GM12878 (cell line): ENCODE results near the gene GPATCH3. TPM values are rescaled to one million over a fixed set of nuclear protein-coding genes. Genes with fewer than 3 reads are reported as not detected.

Experiments
- ATAC-seq: fragments of 200-7000 bp; cut with Tn5 transposase; 3 replicates; pipeline ENCODE4 v1.9.1; 2020; ENCODE audit warnings: mild to moderate bottlenecking, moderate library complexity
- Bru-seq: library from RNA; stranded (reverse); fragments of 400-500 nt; gene quantifications from one replicate; lab custom pipeline; 2021; lab: Mats Ljungman, UMichigan
- BruChase-seq, 2 experiments: library from RNA; stranded (reverse); fragments of 400-500 nt; gene quantifications; one replicate each; lab custom pipeline; 2021; lab: Mats Ljungman, UMichigan
- BruUV-seq: library from RNA; stranded (reverse); fragments of 400-500 nt; replicated peaks from 2 replicates; lab custom pipeline; 2021; lab: Mats Ljungman, UMichigan
- CTCF ChIA-PET: fragments of 300-600 bp; sonication (Branson Sonifier 250); formaldehyde crosslinking; extraction: SDS; loops from one replicate; lab custom pipeline; 2021; ENCODE audit warnings: inconsistent platforms; lab: Yijun Ruan, JAX
- POLR2A ChIA-PET: fragments of 350-600 bp; formaldehyde crosslinking; extraction: SDS; loops from one replicate; lab custom pipeline; 2021; ENCODE audit warnings: inconsistent platforms; lab: Charles Lee
- RAD21 ChIA-PET: fragments of 300-600 bp; sonication (Branson Sonifier 250); formaldehyde crosslinking; loops from one replicate; lab custom pipeline; 2023; ENCODE audit warnings: antibody characterized with exemption; ENCODE audit not compliant: unreplicated experiment; lab: Charles Lee
- SMC1A ChIA-PET: fragments of 300-600 bp; sonication (Branson Sonifier 250); formaldehyde crosslinking; loops from one replicate; lab custom pipeline; 2023; ENCODE audit not compliant: unreplicated experiment, uncharacterized antibody; lab: Charles Lee
- DNase-seq: peaks from one replicate; pipeline ENCODE4 v3.0.0-alpha.2; 2011; ENCODE audit warnings: low read depth, low spot score
- FAIRE-seq: peaks from 3 replicates; lab custom pipeline; 2011; peaks lifted over from hg19 to GRCh38; lab: Jason Lieb, UNC
- H2AFZ ChIP-seq: 2 replicates; pipeline ENCODE4 v1.6.0; 2011; ENCODE audit warnings: low read depth, low read length, control low read depth; ENCODE audit not compliant: control insufficient read depth
- H3K27ac ChIP-seq: 2 replicates; pipeline ENCODE4 v1.5.1; 2011; ENCODE audit warnings: control low read depth; ENCODE audit not compliant: control insufficient read depth, insufficient read depth
- H3K27me3 ChIP-seq, 2 experiments: replicated peaks in 1 of 2; 2 replicates each; pipeline versions ENCODE4 v1.6.0 to v1.6.1; 2011; ENCODE audit warnings: low read length in 1 of 2; ENCODE audit not compliant: control insufficient read depth in 2 of 2, insufficient read depth in 2 of 2
- H3K36me3 ChIP-seq, 2 experiments: 2 replicates each; pipeline ENCODE4 v1.5.1; 2011; ENCODE audit warnings: low read length in 1 of 2; ENCODE audit not compliant: control insufficient read depth in 2 of 2, insufficient read depth in 2 of 2
- H3K4me1 ChIP-seq: 2 replicates; pipeline ENCODE4 v1.6.1; 2011; ENCODE audit warnings: mild to moderate bottlenecking, low read length, moderate library complexity, mixed read lengths; ENCODE audit not compliant: control insufficient read depth, insufficient read depth
- H3K4me2 ChIP-seq: 2 replicates; pipeline ENCODE4 v1.6.0; 2011; ENCODE audit warnings: control low read depth; ENCODE audit not compliant: control insufficient read depth, insufficient read depth
- H3K4me3 ChIP-seq: fragments of 200-600 bp; sonication (generic); 2 replicates; pipeline ENCODE4 v1.5.1; 2016
- H3K79me2 ChIP-seq: 2 replicates; pipeline ENCODE4 v1.6.0; 2011; ENCODE audit warnings: low read length; ENCODE audit not compliant: control insufficient read depth, insufficient read depth
- H3K9ac ChIP-seq: 2 replicates; pipeline ENCODE4 v1.8.0; 2011; ENCODE audit warnings: low read length, control low read depth, mixed read lengths; ENCODE audit not compliant: control insufficient read depth, insufficient read depth
- H3K9me3 ChIP-seq: replicated peaks from 3 replicates; pipeline ENCODE4 v1.5.1; 2011; ENCODE audit warnings: mild to moderate bottlenecking, low read length; ENCODE audit not compliant: control insufficient read depth, insufficient read depth
- H4K20me1 ChIP-seq: 2 replicates; pipeline ENCODE4 v1.6.0; 2011; ENCODE audit not compliant: control insufficient read depth, insufficient read depth
- CBFB ChIP-seq: IDR thresholded peaks from 2 replicates; pipeline ENCODE4 v1.6.1; 2016; ENCODE audit warnings: antibody characterized with exemption, low read depth
- CBX5 ChIP-seq: sonication (generic); IDR thresholded peaks from 2 replicates; pipeline ENCODE4 v1.6.1; 2016; ENCODE audit warnings: low read depth, moderate library complexity, mild to moderate bottlenecking, inconsistent platforms
- CEBPB ChIP-seq, 2 experiments: fragments of 150-350 bp in 1 of 2; IDR thresholded peaks; 2 replicates each; pipeline ENCODE4 v1.6.1; 2012 to 2014; ENCODE audit warnings: low read depth in 2 of 2, low read length in 2 of 2, borderline replicate concordance in 1 of 2, inconsistent platforms in 1 of 2
- HCFC1 ChIP-seq: fragments of 150-350 bp; IDR thresholded peaks from 2 replicates; pipeline ENCODE4 v1.6.1; 2014; ENCODE audit warnings: low read length
- IKZF1 ChIP-seq: fragments of 450-650 bp; conservative IDR thresholded peaks from 2 replicates; pipeline ENCODE4 v1.6.1; 2017; ENCODE audit warnings: antibody characterized with exemption, mild to moderate bottlenecking
- KLF5 ChIP-seq: fragments of 450-650 bp; IDR thresholded peaks from 2 replicates; pipeline ENCODE4 v1.6.1; 2014; ENCODE audit warnings: mild to moderate bottlenecking; ENCODE audit not compliant: partially characterized antibody
- MTA3 ChIP-seq: IDR thresholded peaks from 2 replicates; pipeline ENCODE4 v1.6.1; 2012; ENCODE audit warnings: low read length, inconsistent platforms, borderline replicate concordance
- NFXL1 ChIP-seq: fragments of 450-650 bp; IDR thresholded peaks from 2 replicates; pipeline ENCODE4 v1.6.1; 2017; ENCODE audit warnings: antibody characterized with exemption, mild to moderate bottlenecking, borderline replicate concordance
- NR2C1 ChIP-seq: fragments of 450-650 bp; IDR thresholded peaks from 2 replicates; pipeline ENCODE4 v1.6.1; 2017; ENCODE audit warnings: antibody characterized with exemption, mild to moderate bottlenecking, moderate library complexity
- PAX8 ChIP-seq: fragments of 450-650 bp; IDR thresholded peaks from 2 replicates; pipeline ENCODE4 v1.6.1; 2017; ENCODE audit warnings: mild to moderate bottlenecking, moderate library complexity
- RELA ChIP-seq: fragments of 450-650 bp; IDR thresholded peaks from 2 replicates; pipeline ENCODE4 v1.8.0; 2014; ENCODE audit warnings: borderline replicate concordance; ENCODE audit not compliant: partially characterized antibody
- SP1 ChIP-seq: IDR thresholded peaks from one replicate; pipeline ENCODE4 v1.6.1; 2011; ENCODE audit warnings: low read depth, low read length
- SUPT20H ChIP-seq: IDR thresholded peaks from 2 replicates; pipeline ENCODE4 v1.6.1; 2011; ENCODE audit warnings: low read depth, mild to moderate bottlenecking, low read length, moderate library complexity, borderline replicate concordance; ENCODE audit not compliant: control insufficient read depth
- ZNF274 ChIP-seq: IDR thresholded peaks from one replicate; pipeline ENCODE4 v1.8.0; 2011; ENCODE audit not compliant: insufficient read length, insufficient read depth
- ZZZ3 ChIP-seq: IDR thresholded peaks from 2 replicates; pipeline ENCODE4 v1.6.1; 2011; ENCODE audit warnings: low read depth; ENCODE audit not compliant: control insufficient read depth, insufficient read length
- WGBS: methylation state at CpG from one replicate; pipeline ENCODE4 v1.1.6; 2016; ENCODE audit warnings: low lambda C conversion rate; ENCODE audit not compliant: insufficient replicate concordance, insufficient coverage; ENCODE audit errors: missing lambda C conversion rate; 5-methylcytosine and 5-hydroxymethylcytosine counted together
- in situ Hi-C: fragments of 300-500 bp; cut with MboI; formaldehyde crosslinking; loops from 9 replicates; pipeline ENCODE4 v1.14.3; 2018; ENCODE audit warnings: mixed read lengths
- intact Hi-C: fragments of 100-400 bp; cut with micrococcal nuclease; formaldehyde crosslinking; loops from one replicate; pipeline ENCODE4 v1.14.2; 2022; ENCODE audit not compliant: unreplicated experiment
- long read RNA-seq, 2 experiments: library from polyadenylated mRNA; unstranded; transcript quantifications; one replicate each; pipeline ENCODE4 v2.0.0, GENCODE V29; 2019 to 2020
- polyA minus RNA-seq, 3 experiments: library from RNA; depleted of rRNA, polyadenylated mRNA; stranded (reverse); fragments of >200 nt; gene quantifications; 2 replicates each; pipeline ENCODE4 v1.2.3, GENCODE V29; 2011
- polyA plus RNA-seq, 11 experiments: library from polyadenylated mRNA; depleted of rRNA in 4 of 11; unstranded in 6 of 11; stranded (reverse) in 5 of 11; fragments of >200 nt; fragmentation: Nextera tagmentation in 4 of 11; fragmentation: Illumina TruSeq in 1 of 11; extraction: Ambion mirVana in 4 of 11; extraction: Trizol in 1 of 11; gene quantifications; 1 replicate in 1 of 11; 2 replicates in 10 of 11; pipeline versions ENCODE4 v1.2.1 to v1.2.3, GENCODE V29; 2011 to 2016; ENCODE audit warnings: inconsistent platforms in 2 of 11, missing spikeins in 2 of 11, low read depth in 1 of 11
- total RNA-seq, 4 experiments: library from RNA; depleted of rRNA in 3 of 4; stranded (reverse); fragments of >200 nt in 3 of 4; fragmentation: Illumina TruSeq in 1 of 4; extraction: Trizol in 1 of 4; gene quantifications; 2 replicates each; pipeline versions ENCODE4 v1.2.1 to v1.2.3, GENCODE V29; 2013 to 2021
- TF ChIP-seq, protein P1 (sequence below): IDR thresholded peaks from 2 replicates; pipeline ENCODE4 v1.6.1; 2012; ENCODE audit warnings: low read length, inconsistent platforms

GPATCH3 gene, protein sequence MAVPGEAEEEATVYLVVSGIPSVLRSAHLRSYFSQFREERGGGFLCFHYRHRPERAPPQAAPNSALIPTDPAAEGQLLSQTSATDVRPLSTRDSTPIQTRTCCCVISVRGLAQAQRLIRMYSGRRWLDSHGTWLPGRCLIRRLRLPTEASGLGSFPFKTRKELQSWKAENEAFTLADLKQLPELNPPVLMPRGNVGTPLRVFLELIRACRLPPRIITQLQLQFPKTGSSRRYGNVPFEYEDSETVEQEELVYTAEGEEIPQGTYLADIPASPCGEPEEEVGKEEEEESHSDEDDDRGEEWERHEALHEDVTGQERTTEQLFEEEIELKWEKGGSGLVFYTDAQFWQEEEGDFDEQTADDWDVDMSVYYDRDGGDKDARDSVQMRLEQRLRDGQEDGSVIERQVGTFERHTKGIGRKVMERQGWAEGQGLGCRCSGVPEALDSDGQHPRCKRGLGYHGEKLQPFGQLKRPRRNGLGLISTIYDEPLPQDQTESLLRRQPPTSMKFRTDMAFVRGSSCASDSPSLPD
- total RNA-seq (2013; cell fraction: nucleolus; rRNA removed) = 5.0 and 6.4 TPM in 2 replicates
- total RNA-seq (2014; rRNA removed) (9.2 and 10.1 TPM in 2 replicates), total RNA-seq (2014; rRNA removed; fragmentation: Illumina TruSeq; extraction: Trizol) (5.8 and 7.5 TPM in 2 replicates), total RNA-seq (2021) (11.5 and 13.4 TPM in 2 replicates), polyA plus RNA-seq (2011; rRNA removed) (2.5 and 4.5 TPM in 2 replicates), polyA plus RNA-seq (2014; fragmentation: Illumina TruSeq; extraction: Trizol) (4.8 and 7.8 TPM in 2 replicates), polyA plus RNA-seq (2014; fragmentation: Nextera tagmentation; extraction: Ambion mirVana) (1 to 10 TPM in 1 of 2 experiments, under 1 TPM in 1; 0.56 to 2.9 TPM), polyA plus RNA-seq (2014; rRNA removed) (9.6 and 11.8 TPM in 2 replicates), polyA plus RNA-seq (2016; fragmentation: Nextera tagmentation; extraction: Ambion mirVana) (10 to 100 TPM; 11.2 to 12.9 TPM), polyA minus RNA-seq (2011; rRNA and poly(A)+ RNA removed) (2.6 and 6.1 TPM in 2 replicates), Bru-seq, nascent RNA (percentile 69 among the genes with signal in this experiment), BruChase-seq, experiment 1, labeled RNA remaining after a 6-hour chase (percentile 60 among the genes with signal in this experiment), BruChase-seq, experiment 2, labeled RNA remaining after a 2-hour chase (percentile 69 among the genes with signal in this experiment)
- 3.8 TPM for polyA plus RNA-seq (2011; ENCODE audit: low read depth)
- polyA plus RNA-seq (2011; cell fraction: cytosol; rRNA removed) = 4.8 and 5.7 TPM in 2 replicates
- polyA plus RNA-seq (2011; cell fraction: nucleus; rRNA removed) = 6.6 and 11.2 TPM in 2 replicates
- polyA plus RNA-seq (2012) = 6.0 and 9.2 TPM in 2 replicates
- polyA minus RNA-seq (2011; cell fraction: cytosol; rRNA and poly(A)+ RNA removed) = 3.1 and 4.3 TPM in 2 replicates
- polyA minus RNA-seq (2011; cell fraction: nucleus; rRNA and poly(A)+ RNA removed) = 3.7 and 7.3 TPM in 2 replicates
- long read RNA-seq, experiment 1, transcript GPATCH3-201 (7 exons, 2,123 nt) = major isoform, 11 of 12 reads
- long read RNA-seq, experiment 1, partial matches to known transcripts = 0 of 12 reads
- long read RNA-seq, experiment 1, other reads (novel, unspliced or antisense) = 1 of 12 reads
- long read RNA-seq, experiment 2, transcript GPATCH3-201 (7 exons, 2,123 nt) = major isoform, 5 of 11 reads
- long read RNA-seq, experiment 2, partial matches to known transcripts = 1 of 11 reads
- long read RNA-seq, experiment 2, other reads (novel, unspliced or antisense) = 5 of 11 reads

DNA sequence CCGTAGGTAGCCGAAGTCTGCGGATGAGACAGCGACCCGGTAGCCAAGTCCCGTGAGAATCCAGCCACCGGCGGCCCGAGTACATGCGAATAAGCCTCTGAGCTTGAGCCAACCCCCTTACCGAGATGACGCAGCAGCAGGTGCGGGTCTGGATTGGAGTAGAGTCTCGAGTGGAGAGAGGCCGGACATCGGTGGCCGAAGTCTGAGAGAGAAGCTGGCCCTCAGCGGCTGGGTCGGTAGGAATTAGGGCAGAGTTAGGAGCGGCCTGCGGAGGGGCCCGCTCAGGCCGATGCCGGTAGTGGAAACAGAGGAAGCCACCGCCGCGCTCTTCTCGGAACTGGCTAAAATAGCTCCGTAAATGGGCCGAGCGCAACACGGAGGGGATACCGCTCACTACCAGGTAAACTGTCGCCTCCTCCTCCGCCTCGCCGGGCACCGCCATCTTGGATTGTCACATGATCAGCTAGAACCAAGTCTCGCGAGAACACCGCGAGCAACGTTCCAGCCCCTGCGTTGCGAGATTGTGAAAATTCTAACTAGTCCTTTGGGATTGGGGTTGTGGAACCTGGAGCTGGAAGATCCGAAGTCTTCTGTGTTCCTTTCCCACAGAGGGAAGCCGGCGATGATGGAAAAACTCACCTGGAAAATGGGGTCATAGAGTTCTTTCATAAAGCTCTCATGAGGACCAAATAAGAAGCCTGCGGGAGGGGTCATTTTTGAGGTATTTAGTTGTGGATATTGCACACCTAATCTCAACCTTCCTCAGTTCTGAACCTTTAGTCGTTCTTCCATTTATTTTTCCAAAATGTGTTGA lies at the start of gene GPATCH3:
GPATCH3 (minus strand) TSS at position 467 of the 814 bp plus-strand sequence; CDS start at position 442, 25 bp downstream.
- intact Hi-C loops (no loop called here), in situ Hi-C loops (no loop called here)
- WGBS = 1% methylated on average over 50 of the region's 50 CpGs
- Histone ChIP-seq H3K27me3 (no peaks in the 10 kb centered on the region), H3K9me3 (no peaks in the 10 kb centered on the region), H3K79me2 (peaks cover 18% of the 10 kb centered on the region), H3K4me2 (peak within 1 kb of the TSS; percentile 84), H3K4me1 (peaks cover 6% of the 10 kb centered on the region; the same call in 1 of the 2 replicates), H3K27ac (peak within 1 kb of the TSS; percentile 77), H3K9ac (peak within 1 kb of the TSS; percentile 88), H3K36me3 (no peaks in the 10 kb centered on the region; a peak in 2 of 4 replicates), H2AFZ (peak within 1 kb of the TSS; percentile 98), H3K4me3 (peak within 1 kb of the TSS; percentile 85), H4K20me1 (no peaks in the 10 kb centered on the region)
- peak; percentile 79 for DNase-seq
- BruUV-seq = TSS peak; percentile 87
- POLR2A ChIA-PET = interaction anchor here (0.6 to 3.6 kb wide), 8 partner anchors 9 to 266 kb away, joined by 3 to 33 read pairs (median 4); partner anchors contain the start of genes GPN2, NUDC and SLC9A1
- ATAC-seq = peak; percentile 96
- SMC1A ChIA-PET = interaction anchor here (0.5 to 2.8 kb wide), 10 partner anchors 10 to 408 kb away, joined by 3 to 18 read pairs (median 3); partner anchors contain the start of genes GPN2 and NUDC
- CTCF ChIA-PET = interaction anchor here (1.0 to 1.7 kb wide), 6 partner anchors 10 to 146 kb away, joined by 3 to 6 read pairs (median 3); partner anchors contain the start of gene GPN2
- FAIRE-seq = peak; percentile 98
- RAD21 ChIA-PET = interaction anchor here (0.6 to 1.1 kb wide), 5 partner anchors 10 to 383 kb away, joined by 3 to 4 read pairs (median 3); partner anchors contain the start of genes GPN2, NR0B2, NUDC and SLC9A1
- TF ChIP-seq NR2C1 (peak; percentile 10; the same call in 1 of the 2 replicates), SP1 (peak; percentile 13), CBFB (peak; percentile 91), HCFC1 (peak; percentile 78), MTA3 (no peak), CEBPB (IDR thresholded peaks at IDR 0.05; ENCODE audit: borderline replicate concordance in 1 of 2, low read depth in 2 of 2, low read length in 2 of 2) (no peak), NFXL1 (no peak), RELA (no peak), KLF5 (peak; percentile 84), CBX5 (peak; percentile 68; the same call in 1 of the 2 replicates), IKZF1 (peak; percentile 83), ZNF274 (no peak), SUPT20H (no peak), PAX8 (no peak), ZZZ3 (no peak)
- TF ChIP-seq, protein P1, sequence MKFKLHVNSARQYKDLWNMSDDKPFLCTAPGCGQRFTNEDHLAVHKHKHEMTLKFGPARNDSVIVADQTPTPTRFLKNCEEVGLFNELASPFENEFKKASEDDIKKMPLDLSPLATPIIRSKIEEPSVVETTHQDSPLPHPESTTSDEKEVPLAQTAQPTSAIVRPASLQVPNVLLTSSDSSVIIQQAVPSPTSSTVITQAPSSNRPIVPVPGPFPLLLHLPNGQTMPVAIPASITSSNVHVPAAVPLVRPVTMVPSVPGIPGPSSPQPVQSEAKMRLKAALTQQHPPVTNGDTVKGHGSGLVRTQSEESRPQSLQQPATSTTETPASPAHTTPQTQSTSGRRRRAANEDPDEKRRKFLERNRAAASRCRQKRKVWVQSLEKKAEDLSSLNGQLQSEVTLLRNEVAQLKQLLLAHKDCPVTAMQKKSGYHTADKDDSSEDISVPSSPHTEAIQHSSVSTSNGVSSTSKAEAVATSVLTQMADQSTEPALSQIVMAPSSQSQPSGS = peak; percentile 55
